ENCODE data around the gene CITED1. TPM values are rescaled to one million over a fixed set of nuclear protein-coding genes. Genes with fewer than 3 reads are reported as not detected.

Gene CITED1
- total RNA-seq, 1 donor from 2014 or later = 0.77 TPM

DNA sequence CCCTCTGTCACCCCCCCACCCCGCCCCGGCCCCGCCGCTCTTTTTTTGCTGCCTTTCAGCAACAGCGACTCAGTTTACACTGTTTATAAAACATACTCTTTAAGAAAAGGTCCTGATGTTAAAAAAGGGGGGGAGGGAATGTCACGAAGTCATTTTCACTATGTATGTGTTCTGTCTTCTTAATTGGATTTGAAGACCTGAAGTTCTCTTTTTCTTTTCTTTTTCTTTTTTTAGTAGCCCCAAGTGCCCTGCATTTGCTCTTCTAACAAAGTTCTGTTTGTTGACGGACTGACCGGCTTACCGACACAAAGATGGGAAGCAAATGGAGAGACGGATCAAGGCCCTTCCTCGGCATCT, 2.5 kb upstream of the CITED1 start:
- Mint-ChIP-seq H3K36me3 (ENCODE audit: low read depth) (no peaks in the 10 kb centered on the region), H3K27ac (ENCODE audit: unreplicated experiment) (no peak overlapping the region), H3K4me1 (ENCODE audit: low read depth) (peaks cover 21% of the 10 kb centered on the region), H3K9me3 (ENCODE audit: low read depth) (no peaks in the 10 kb centered on the region), H3K27me3 (ENCODE audit: low read depth) (peaks cover 22% of the 10 kb centered on the region), H3K4me3 (ENCODE audit: unreplicated experiment) (peak overlapping the region; percentile 64)
- DNase-seq (ENCODE audit: low spot score) = no peak
- TF ChIP-seq, protein P1, sequence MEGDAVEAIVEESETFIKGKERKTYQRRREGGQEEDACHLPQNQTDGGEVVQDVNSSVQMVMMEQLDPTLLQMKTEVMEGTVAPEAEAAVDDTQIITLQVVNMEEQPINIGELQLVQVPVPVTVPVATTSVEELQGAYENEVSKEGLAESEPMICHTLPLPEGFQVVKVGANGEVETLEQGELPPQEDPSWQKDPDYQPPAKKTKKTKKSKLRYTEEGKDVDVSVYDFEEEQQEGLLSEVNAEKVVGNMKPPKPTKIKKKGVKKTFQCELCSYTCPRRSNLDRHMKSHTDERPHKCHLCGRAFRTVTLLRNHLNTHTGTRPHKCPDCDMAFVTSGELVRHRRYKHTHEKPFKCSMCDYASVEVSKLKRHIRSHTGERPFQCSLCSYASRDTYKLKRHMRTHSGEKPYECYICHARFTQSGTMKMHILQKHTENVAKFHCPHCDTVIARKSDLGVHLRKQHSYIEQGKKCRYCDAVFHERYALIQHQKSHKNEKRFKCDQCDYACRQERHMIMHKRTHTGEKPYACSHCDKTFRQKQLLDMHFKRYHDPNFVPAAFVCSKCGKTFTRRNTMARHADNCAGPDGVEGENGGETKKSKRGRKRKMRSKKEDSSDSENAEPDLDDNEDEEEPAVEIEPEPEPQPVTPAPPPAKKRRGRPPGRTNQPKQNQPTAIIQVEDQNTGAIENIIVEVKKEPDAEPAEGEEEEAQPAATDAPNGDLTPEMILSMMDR (IDR thresholded peaks at IDR 0.05) = no peak

DNA sequence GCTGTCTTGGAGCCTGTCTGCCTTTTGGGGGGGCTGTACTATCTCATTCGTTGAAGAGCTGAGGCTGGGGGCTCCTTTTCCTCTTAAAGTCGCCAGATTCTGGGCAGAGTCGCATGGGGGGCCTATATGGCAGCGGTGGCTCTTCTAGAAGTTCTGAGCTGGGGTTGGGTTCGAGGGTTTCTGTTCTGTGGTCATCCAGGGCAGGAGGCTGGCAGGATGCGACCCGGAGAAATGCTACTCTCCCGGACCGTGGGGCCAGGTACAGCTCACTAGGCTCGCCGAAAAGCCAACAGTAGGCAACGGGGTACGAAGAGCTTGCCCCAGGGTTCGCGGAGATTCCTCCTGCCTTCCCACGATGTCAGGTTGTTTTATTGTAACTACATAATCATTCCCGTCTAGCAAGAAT, 1.9 kb upstream of the CITED1 start:
- DNase-seq (ENCODE audit: low spot score) = no peak
- H3K36me3 Mint-ChIP-seq (ENCODE audit: low read depth) = no peaks in the 10 kb centered on the region
- peaks cover 21% of the 10 kb centered on the region for H3K4me1 Mint-ChIP-seq (ENCODE audit: low read depth)
- H3K27ac Mint-ChIP-seq (ENCODE audit: unreplicated experiment) = no peak overlapping the region
- peak overlapping the region; percentile 76 for H3K4me3 Mint-ChIP-seq (ENCODE audit: unreplicated experiment)
- TF ChIP-seq, protein P1 (IDR thresholded peaks at IDR 0.05) = no peak
- no peaks in the 10 kb centered on the region for H3K9me3 Mint-ChIP-seq (ENCODE audit: low read depth)
- peaks cover 26% of the 10 kb centered on the region for H3K27me3 Mint-ChIP-seq (ENCODE audit: low read depth)

DNA sequence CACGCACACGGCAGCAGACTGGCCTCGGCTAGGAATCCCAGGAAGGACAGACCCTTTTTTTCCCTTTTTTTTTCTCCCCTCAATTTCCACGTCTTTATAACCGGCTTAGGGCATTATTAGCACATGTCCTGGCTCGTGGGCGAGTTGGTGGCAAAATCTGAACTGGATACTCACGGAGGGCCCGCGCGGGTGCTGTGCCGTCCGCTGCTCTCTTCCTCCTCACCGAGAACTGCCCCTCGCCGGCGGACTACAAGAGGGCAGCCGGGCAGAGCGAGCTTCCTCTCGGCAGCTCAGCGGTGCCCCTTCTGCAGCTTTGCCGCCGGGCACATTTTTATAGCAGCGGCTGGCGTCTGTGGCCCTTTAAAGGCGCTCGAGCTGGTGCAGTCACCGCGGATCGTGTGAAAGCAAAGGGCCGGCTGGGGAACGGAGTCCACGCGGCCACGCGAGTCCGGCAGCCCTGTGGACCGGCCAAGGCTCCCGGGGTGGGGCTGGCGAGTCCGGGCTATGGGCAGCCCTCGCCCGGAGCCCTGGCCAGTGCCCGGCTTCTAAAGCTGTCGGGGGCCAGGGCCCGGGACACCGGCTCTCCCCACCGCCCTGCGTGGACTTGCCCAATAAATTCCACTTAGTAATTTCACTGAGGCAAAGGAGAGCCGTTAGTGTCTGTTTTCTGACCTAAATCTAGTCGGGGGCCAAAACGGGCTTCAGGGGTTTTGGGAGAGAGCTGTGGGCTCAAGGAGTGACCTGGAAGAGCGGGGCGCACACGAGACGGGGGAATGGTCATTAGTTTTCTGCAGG, 1.3 kb upstream of the CITED1 start:
- TF ChIP-seq, protein P1 (IDR thresholded peaks at IDR 0.05) = no peak
- peak overlapping the region; percentile 76 for H3K4me3 Mint-ChIP-seq (ENCODE audit: unreplicated experiment)
- H3K4me1 Mint-ChIP-seq (ENCODE audit: low read depth) = peaks cover 21% of the 10 kb centered on the region
- no peaks in the 10 kb centered on the region for H3K36me3 Mint-ChIP-seq (ENCODE audit: low read depth)
- H3K27ac Mint-ChIP-seq (ENCODE audit: unreplicated experiment) = no peak overlapping the region
- no peak for DNase-seq (ENCODE audit: low spot score)
- H3K9me3 Mint-ChIP-seq (ENCODE audit: low read depth) = no peaks in the 10 kb centered on the region
- peaks cover 29% of the 10 kb centered on the region for H3K27me3 Mint-ChIP-seq (ENCODE audit: low read depth)

DNA sequence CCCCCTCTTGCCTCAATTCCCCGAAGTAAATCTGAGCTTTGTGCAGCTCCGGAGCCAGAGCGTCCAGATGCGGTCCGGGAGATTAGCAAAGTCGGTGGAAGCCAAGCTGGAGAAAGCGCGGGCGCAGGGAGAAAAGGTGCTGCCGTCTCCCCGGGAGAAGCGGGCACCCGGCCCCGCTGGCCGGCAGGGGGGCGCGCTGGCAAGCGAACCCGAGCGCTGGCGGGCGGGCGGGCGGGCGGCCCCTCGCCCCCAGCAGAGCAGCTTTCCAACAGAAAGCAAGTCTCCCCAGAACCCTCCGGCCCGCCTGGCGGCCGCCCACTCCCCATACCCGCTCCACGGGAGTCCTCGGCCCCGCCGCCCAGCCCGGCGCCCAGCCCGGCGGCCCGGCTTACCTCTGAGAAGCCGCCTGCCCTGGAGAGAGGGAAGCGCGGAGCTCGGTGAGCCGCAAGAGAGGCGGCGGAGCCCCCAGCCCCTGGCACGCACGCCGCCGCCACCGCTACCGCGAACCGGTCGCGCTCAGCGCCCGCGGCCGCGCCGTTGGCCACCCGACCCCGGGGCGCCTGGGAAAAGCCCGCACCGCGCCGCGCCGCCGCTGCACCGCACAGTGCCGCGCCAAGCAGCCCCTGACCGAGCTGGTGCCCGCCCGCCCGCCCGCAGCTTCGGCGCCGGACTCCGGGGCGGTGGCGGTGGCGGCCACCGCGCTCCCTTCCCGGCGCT, 529 bp upstream of the CITED1 start:
- Mint-ChIP-seq H3K27ac (ENCODE audit: unreplicated experiment) (no peak overlapping the region), H3K36me3 (ENCODE audit: low read depth) (no peaks in the 10 kb centered on the region), H3K9me3 (ENCODE audit: low read depth) (no peaks in the 10 kb centered on the region), H3K4me1 (ENCODE audit: low read depth) (peaks cover 21% of the 10 kb centered on the region), H3K27me3 (ENCODE audit: low read depth) (peaks cover 32% of the 10 kb centered on the region), H3K4me3 (ENCODE audit: unreplicated experiment) (peak overlapping the region; percentile 79)
- TF ChIP-seq, protein P1 (IDR thresholded peaks at IDR 0.05) = peak; percentile 15
- DNase-seq (ENCODE audit: low spot score) = no peak

DNA sequence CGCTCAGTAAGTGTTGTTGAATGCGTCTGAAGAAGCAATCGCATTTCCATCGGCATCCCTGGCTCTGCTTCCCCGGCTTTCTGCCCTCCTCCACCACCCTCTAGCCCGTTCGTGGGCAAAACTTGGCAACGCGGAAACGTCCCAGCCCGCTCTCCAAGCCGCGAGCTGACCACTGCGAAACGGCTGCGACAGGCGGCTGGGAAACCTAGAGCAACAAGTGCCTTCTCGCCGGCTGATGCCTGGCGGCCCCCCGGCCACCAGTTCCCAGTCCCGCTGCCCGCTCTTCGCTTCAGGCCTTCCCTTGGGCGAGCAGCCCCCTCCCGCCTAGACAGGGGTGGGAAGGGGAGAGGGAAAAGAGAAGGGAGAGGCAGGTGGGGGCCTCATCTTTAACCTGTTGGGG, 837 bp downstream of the CITED1 start:
- Mint-ChIP-seq H3K27me3 (ENCODE audit: low read depth) (peaks cover 43% of the 10 kb centered on the region), H3K4me3 (ENCODE audit: unreplicated experiment) (peak overlapping the region; percentile 79), H3K36me3 (ENCODE audit: low read depth) (no peaks in the 10 kb centered on the region), H3K27ac (ENCODE audit: unreplicated experiment) (no peak overlapping the region), H3K4me1 (ENCODE audit: low read depth) (peaks cover 21% of the 10 kb centered on the region), H3K9me3 (ENCODE audit: low read depth) (no peaks in the 10 kb centered on the region)
- TF ChIP-seq, protein P1 (IDR thresholded peaks at IDR 0.05) = no peak
- DNase-seq (ENCODE audit: low spot score) = no peak

All from chondrocyte (in vitro differentiated cells).